Mesodermal cell (in vitro differentiated cells): Measurements from ENCODE around the gene RBP5.
A peak's percentile ranks its signal among the peaks of the same experiment; 100 is the strongest.
"Not testable (repeated sequence)": the region's sequence is repeated elsewhere in the genome, so short reads cannot be mapped to it uniquely, and the experiment has no call there.

Source experiments
- H3K27ac ChIP-seq: 2 replicates; pipeline ENCODE4 v1.7.0; 2013; ENCODE audit warnings: mild to moderate bottlenecking, low read depth, low read length, moderate library complexity; ENCODE audit not compliant: severe bottlenecking
- H3K36me3 ChIP-seq: 2 replicates; pipeline ENCODE4 v1.7.1; 2013; ENCODE audit warnings: mild to moderate bottlenecking, low read length, moderate library complexity; ENCODE audit not compliant: control insufficient read depth, insufficient read depth
- H3K4me1 ChIP-seq: one replicate; pipeline ENCODE4 v1.7.1; 2013; ENCODE audit warnings: mild to moderate bottlenecking, low read length; ENCODE audit not compliant: insufficient read depth, control insufficient read depth, poor library complexity, severe bottlenecking
- H3K4me3 ChIP-seq: 2 replicates; pipeline ENCODE4 v1.7.0; 2013; ENCODE audit warnings: low read length, control low read depth, mild to moderate bottlenecking; ENCODE audit not compliant: insufficient read depth, poor library complexity, severe bottlenecking; ENCODE audit errors: extremely low read depth
- H3K9me3 ChIP-seq: 2 replicates; pipeline ENCODE4 v1.7.1; 2013; ENCODE audit warnings: mild to moderate bottlenecking, low read length, moderate library complexity; ENCODE audit not compliant: control insufficient read depth
- WGBS, 2 experiments: methylation state at CpG; one replicate each; pipeline ENCODE4 v1.1.5; 2013; ENCODE audit warnings: missing lambda C conversion rate in 2 of 2; ENCODE audit not compliant: insufficient coverage in 2 of 2; 5-methylcytosine and 5-hydroxymethylcytosine counted together

The RBP5 gene

DNA sequence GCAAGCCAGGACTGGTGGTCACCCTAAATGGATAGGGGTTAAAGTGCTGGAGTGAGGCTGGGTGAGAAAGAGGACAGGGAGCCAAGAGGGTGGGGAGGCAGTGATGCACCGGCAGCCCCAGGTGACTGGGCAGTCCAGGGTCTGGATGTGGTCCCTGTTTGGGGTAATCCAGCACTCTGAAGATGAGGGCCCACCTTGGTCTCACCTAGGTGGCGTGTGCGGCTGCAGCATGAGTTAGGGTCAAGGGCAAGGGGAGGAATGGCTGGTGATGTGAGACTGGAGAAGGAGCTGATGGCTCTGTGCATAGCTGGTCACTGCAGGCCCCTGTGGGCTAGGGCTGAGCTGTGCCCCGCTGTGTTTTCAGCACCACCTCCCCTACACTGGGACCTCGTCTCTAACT is 18.0 kb downstream of the RBP5 start:
- Histone ChIP-seq H3K9me3 (peaks cover 8% of the 10 kb centered on the region), H3K27ac (no peak overlapping the region), H3K4me1 (peaks cover 4% of the 10 kb centered on the region), H3K4me3 (no peak overlapping the region), H3K36me3 (no peaks in the 10 kb centered on the region)
- 87 to 100% methylated on average over 3 of the region's 5 CpGs for WGBS, 2 experiments

DNA sequence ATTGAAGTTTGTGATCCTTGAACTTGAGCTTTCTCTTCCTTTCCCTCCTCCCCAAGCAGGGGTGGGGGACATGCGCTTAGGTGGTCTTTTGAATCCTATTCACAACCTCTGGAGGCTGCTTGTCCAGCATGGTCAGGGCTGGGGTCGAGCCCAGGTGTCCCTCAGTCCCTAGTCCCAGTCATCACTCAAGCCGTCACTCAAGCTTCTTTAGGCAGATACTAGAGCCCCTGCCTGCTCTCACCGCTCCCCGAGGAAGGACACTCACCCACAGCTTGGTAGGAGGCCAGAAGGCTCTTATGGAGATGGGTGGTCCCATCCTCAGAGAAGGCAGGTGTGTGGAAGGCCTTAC is 19.1 kb downstream of the RBP5 start:
- Histone ChIP-seq H3K4me1 (peaks cover 4% of the 10 kb centered on the region), H3K36me3 (no peaks in the 10 kb centered on the region), H3K27ac (no peak overlapping the region), H3K9me3 (peaks cover 11% of the 10 kb centered on the region), H3K4me3 (no peak overlapping the region)
- WGBS, 2 experiments, result 68 to 100% methylated on average over 1 to 5 of the region's 5 CpGs

DNA sequence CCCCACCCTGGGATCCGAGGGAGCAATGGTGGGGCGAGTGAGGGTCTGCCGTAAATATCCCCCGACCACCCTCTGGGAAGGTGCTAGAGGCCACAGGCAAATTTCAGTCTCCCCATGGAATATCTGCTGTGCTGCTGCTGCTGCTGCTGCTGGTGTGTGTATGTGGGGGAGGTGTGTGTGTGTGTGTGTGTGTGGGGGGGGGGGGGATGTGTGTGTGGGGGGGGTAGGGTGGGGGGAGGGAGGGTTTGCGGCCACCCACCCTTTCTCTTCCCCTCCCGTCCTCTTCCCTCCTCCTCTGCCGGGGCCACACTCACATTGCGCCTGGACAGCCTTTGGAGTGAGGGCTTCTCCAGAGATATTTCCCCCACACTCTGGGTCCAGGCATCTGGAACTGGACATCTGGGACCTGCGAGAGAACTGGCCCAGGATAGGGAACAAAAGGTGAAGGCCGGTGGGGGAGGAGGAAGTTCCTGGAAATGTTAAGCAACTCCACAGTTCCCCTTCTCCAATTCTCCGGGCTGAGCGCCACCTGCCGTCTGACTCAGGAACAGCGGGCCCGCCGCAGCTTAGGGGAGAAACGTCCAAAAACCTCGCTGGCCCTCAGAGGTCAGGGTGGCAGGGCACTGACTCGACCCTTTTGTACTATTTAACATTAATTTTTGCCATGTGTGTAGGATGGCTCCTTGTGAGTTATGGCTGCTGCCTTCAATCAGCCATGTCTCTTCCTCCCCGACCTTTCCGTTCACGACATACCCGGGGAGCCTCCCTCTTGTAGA is 19.7 kb downstream of the RBP5 start, which contains the start of gene C1RL:
C1RL (minus strand) TSS at position 419 of the 776 bp plus-strand sequence; CDS start at position 385, 34 bp downstream.
- WGBS, 2 experiments, result 25% methylated on average over 12 of the region's 23 CpGs; no CpG with 5 or more reads in 1 of the 2 experiments
- H3K4me3 ChIP-seq, result peak within 1 kb of the TSS; percentile 45
- H3K36me3 ChIP-seq, result no peaks in the 10 kb centered on the region
- H3K9me3 ChIP-seq, result peaks cover 11% of the 10 kb centered on the region
- peak within 1 kb of the TSS; percentile 80 for H3K27ac ChIP-seq
- H3K4me1 ChIP-seq, result peaks cover 4% of the 10 kb centered on the region

DNA sequence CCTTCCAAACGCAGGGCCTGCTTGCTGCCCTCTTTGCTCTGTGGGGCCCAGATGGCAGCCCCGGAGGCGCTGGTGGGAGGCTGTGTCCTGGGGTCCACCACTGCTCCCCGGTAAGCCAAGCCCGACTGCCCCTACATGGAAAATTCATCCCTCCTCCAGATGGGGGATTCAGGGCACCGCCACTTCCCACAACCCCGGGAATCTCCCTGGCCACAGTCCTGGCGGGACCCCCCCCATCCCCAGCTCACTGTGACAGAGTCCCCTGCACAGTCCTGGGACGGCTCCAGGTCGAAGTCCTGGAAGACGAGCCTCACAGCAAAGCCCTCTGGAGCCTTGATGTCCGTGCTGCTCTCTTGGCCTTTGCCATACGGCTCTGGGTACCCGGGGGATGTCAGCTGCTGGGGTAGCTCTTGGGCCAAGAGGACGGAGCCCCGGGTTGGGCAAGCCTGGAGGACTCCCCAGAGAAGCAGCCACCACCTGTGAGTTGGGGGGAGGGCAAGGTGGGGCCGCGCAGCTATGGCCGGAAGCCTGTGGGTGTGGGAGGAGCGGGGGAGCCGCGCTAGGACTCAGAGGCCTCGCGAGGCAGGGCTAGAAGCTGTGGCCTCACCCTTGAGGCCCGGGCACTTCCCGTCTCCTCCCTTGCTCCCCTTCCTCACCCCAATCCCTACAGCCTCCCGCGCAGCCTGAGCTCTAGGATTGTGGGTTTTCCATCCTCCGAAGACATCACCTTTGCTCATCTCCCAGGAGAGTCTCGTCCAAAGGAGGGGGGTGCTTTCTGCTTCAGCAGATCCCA is 20.5 kb downstream of the RBP5 start:
- 16 to 24% methylated on average over 10 to 15 of the region's 30 CpGs for WGBS, 2 experiments
- Histone ChIP-seq H3K36me3 (no peaks in the 10 kb centered on the region), H3K27ac (peak overlapping the region; percentile 59), H3K4me3 (peak overlapping the region; percentile 45), H3K4me1 (peaks cover 4% of the 10 kb centered on the region), H3K9me3 (peaks cover 11% of the 10 kb centered on the region)

DNA sequence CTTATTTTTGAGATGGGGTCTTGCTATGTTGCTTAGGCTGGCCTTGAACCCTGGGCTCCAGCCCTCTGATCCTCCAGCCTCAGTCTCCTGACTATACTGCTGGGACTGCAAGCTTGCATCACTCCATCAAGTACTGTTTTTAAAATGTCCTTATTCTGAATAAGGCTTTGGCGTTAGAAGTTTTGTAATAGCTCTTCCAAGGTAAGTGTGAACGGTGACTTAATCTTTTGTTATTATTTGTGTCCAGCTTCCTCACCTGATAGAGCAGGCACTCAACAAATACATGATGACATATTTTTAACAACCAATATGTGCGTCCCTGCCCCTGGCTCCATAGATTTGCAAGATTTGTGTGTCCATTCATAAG is 21.1 kb downstream of the RBP5 start:
- Histone ChIP-seq H3K4me1 (peaks cover 4% of the 10 kb centered on the region), H3K9me3 (peaks cover 11% of the 10 kb centered on the region), H3K27ac (no peak overlapping the region), H3K36me3 (no peaks in the 10 kb centered on the region), H3K4me3 (peak overlapping the region; percentile 45)
- 82 to 90% methylated on average over 1 to 3 of the region's 3 CpGs for WGBS, 2 experiments

DNA sequence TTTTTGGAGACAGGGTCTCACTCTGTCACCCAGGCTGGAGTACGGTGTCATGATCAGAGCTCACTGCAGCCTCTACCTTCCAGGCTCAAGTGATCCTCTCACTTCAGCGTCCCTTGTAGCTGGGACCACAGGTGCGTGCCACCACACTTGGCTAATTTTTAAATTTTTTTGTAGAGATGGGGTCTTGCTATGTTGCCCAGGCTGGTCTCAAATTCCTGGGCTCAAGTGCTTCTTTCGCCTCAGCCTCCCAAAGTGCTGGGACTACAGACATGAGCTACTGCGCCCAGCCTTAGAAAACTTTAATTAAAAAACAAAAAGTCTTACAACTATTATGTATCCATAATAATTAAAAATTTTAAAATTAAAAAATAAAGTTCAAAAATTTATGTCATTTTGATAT is 21.5 kb downstream of the RBP5 start:
- H3K36me3 ChIP-seq, H3K27ac ChIP-seq, H3K4me1 ChIP-seq, H3K4me3 ChIP-seq: not testable (repeated sequence)
- H3K9me3 ChIP-seq, result peaks cover 11% of the 10 kb centered on the region
- WGBS, 2 experiments, result 100% methylated on average over 2 of the region's 5 CpGs; no CpG with 5 or more reads in 1 of the 2 experiments

DNA sequence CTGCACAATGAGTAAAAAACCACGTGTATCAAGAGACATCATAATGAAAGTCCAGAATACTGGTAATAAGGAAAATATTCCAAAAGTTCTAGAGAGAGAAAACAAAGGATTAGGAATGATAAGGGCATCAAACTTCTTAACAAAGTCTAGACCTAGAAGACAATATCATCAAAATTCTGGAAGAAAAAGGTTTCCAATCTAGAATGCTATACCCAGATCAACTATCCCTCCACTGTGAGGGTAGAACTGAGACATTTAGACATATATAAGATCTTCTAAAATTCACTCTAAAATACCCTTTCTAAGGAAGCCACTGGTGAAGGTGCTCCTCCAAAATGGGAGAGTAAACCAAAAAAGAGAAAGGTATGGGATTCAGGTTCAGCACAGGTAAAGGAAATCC is 22.6 kb downstream of the RBP5 start:
- H3K4me3 ChIP-seq, result no peak overlapping the region
- H3K36me3 ChIP-seq, result no peaks in the 10 kb centered on the region
- WGBS, 2 experiments, result no CpG with 5 or more reads among the region's 1 CpG
- H3K9me3 ChIP-seq, result peaks cover 11% of the 10 kb centered on the region
- no peak overlapping the region for H3K27ac ChIP-seq
- H3K4me1 ChIP-seq, result peaks cover 4% of the 10 kb centered on the region

DNA sequence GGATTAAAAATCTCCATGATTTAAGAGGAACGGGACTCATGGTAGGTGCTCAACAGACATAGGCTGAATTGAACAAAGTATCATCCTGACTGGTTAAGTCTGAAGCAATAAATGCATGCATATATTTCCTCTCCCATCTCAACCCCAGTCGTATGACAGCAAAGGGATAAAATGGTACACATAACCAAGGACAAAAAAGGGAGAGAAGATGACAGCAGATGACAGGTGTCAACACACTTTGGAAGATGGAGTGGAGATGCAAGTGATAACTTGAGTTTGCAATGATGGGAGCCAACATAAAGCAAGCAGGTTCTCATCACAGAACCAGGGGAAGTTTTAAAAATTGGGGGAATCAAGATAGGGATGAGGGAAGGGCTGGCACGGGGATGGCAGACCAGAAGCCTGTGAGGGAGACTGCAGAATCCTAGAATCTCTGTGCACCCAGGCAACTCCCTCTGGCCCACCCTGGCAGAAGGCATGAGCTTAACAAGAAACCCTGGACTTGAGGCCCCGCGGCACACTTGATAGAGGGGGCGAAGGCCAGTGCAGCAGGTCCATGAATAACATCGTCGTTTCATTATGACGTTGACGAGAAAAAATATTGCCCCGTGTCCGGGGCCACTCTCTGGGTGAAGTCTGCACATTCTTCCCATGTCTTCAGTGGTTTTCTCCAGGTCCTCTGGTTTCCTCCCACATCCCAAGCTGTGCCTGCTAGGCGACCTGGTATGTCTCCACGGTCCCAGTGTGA is 24.7 kb downstream of the RBP5 start:
- WGBS, 2 experiments, result 94 to 96% methylated on average over 10 of the region's 14 CpGs
- H3K27ac ChIP-seq, result no peak overlapping the region
- H3K4me3 ChIP-seq, result no peak overlapping the region
- H3K4me1 ChIP-seq, result peaks cover 4% of the 10 kb centered on the region
- peaks cover 5% of the 10 kb centered on the region for H3K36me3 ChIP-seq
- peaks cover 11% of the 10 kb centered on the region for H3K9me3 ChIP-seq

DNA sequence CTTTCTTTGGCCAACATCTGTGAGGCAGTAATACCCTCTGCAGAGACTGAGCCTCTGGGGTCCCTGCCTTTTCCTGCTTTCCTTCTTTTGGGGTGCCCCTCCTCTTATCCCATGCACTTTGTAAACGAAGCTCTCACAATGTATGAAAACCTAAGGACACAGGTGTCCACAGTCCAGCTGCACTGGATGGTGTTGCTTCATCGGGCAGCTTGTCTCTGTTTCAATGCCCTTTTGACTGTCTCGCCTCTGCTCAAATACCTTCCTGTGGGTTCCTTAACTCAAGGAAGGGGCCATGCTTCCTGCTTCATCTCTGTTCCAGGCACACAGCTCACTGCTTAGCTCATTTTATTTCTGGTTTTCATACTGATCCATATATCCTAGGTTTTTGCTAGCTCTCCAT is 26.1 kb downstream of the RBP5 start:
- peaks cover 5% of the 10 kb centered on the region for H3K36me3 ChIP-seq
- H3K27ac ChIP-seq, result no peak overlapping the region
- WGBS, 2 experiments, result 87 to 96% methylated on average over 3 of the region's 3 CpGs
- peaks cover 11% of the 10 kb centered on the region for H3K9me3 ChIP-seq
- no peaks in the 10 kb centered on the region for H3K4me1 ChIP-seq
- no peak overlapping the region for H3K4me3 ChIP-seq

DNA sequence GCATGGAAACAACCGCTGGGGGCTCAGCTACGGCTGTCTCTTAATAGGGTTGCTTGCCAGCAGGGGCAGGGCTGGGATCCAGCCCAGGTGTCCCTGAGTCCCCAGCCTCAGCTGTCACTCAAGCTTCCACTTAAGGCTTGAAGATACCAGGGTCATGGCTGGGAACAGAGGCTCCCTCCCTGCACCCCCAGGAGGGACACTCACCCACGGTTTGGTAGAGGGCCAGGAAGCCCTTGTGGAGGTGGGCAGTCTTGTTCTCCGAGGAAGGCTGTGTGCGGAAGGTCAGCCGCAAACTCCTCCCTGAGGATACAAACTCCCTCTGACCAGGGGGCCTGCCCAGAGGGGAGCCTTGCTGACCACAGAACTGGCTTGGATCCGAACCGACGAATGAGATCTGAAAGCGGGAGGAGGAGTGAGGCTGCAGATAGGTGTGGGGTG is 27.0 kb downstream of the RBP5 start:
- 80 to 95% methylated on average over 6 to 9 of the region's 10 CpGs for WGBS, 2 experiments
- Histone ChIP-seq H3K4me1 (no peaks in the 10 kb centered on the region), H3K4me3 (no peak overlapping the region)

More for the DNA sequence above, 27.0 kb downstream of the RBP5 start:
- Histone ChIP-seq H3K9me3 (peaks cover 11% of the 10 kb centered on the region), H3K27ac (no peak overlapping the region), H3K36me3 (peaks cover 5% of the 10 kb centered on the region)
